Measurements from ENCODE around the gene SNCG.
A peak's percentile ranks its signal among the peaks of the same experiment; 100 is the strongest.
"Not testable (repeated sequence)": the region's sequence is repeated elsewhere in the genome, so short reads cannot be mapped to it uniquely, and the experiment has no call there.

SNCG gene

DNA sequence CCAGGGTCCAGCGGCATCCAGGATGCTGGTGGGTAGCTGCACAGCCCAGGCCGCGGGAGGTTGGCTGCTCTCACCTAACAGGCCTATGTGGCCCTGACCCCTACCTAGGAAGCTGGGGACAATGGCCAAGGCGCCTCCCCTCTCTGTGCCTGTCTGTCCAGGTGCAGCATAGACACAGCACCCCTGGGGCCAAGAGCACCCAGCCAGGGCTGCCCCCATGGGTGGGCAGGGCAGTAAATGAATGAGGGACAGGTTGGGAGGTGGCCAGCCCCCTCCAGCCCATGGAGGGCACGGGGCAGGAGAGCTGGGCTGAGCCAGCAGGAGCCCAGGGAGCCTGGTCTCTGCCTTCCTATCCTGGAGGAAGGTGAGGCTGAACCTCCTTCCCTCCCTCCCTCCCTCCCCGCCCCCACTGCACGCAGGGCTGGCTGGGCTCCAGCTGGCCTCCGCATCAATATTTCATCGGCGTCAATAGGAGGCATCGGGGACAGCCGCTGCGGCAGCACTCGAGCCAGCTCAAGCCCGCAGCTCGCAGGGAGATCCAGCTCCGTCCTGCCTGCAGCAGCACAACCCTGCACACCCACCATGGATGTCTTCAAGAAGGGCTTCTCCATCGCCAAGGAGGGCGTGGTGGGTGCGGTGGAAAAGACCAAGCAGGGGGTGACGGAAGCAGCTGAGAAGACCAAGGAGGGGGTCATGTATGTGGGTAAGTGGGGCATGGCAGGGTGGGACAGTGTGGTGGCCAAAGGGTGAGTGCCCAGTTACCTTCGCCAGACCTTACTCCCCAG, at the start of gene SNCG:
Gene SNCG, plus strand, starts transcription at position 484 of the 785 bp plus-strand sequence. Its CDS starts 99 bp downstream, at position 583.
- peak within 1 kb of the TSS; percentile 72 to 85 (median 75) for H3K4me3 ChIP-seq (ENCODE audit: low read depth in 1 of 5, low read length in 5 of 5)
- H3K36me3 ChIP-seq (ENCODE audit: control insufficient read depth in 5 of 5, insufficient read depth in 5 of 5, low read length in 5 of 5) = peaks cover 0 to 19% (median 8%) of the 10 kb centered on the region in 5 donors

DNA sequence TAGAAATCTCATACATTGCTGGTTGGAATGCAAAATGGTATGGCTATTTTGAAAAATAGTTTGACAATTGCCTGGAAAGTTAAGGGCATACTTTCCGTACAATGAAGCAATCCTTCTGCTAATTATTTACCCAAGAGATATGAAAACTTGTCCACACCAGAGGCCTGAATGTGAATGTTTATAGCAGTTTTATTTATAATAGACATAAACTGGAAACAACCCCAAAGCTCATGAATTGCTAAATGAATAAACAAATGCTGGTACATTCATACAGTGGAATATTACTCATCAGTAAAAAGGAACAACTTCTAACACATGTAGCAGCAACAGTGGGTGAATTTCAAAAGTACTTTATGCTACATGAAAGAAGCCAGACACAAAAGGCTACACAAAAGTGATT, 43.7 kb upstream of the SNCG start:
- no peak overlapping the region for H3K4me3 ChIP-seq (ENCODE audit: low read depth in 1 of 5, low read length in 5 of 5)
- H3K36me3 ChIP-seq (ENCODE audit: control insufficient read depth in 5 of 5, insufficient read depth in 5 of 5, low read length in 5 of 5) = peaks cover 15 to 32% (median 23%) of the 10 kb centered on the region in 5 donors
- H3K27ac ChIP-seq (ENCODE audit: low read depth, low read length) = no peak overlapping the region
- no peaks in the 10 kb centered on the region for H3K27me3 ChIP-seq (ENCODE audit: control insufficient read depth in 5 of 5, insufficient read depth in 4 of 5, low read length in 5 of 5)
- H3K9me3 ChIP-seq (ENCODE audit: control insufficient read depth in 5 of 5, low read length in 5 of 5) = no peaks in the 10 kb centered on the region
- no peak overlapping the region for H3K9ac ChIP-seq (ENCODE audit: low read length in 5 of 5)
- peaks cover 0 to 2% (median 0%) of the 10 kb centered on the region in 5 donors for H3K4me1 ChIP-seq (ENCODE audit: control insufficient read depth in 5 of 5, insufficient read depth in 5 of 5, low read length in 5 of 5)

More for the DNA sequence above, at the start of gene SNCG:
- H3K9ac ChIP-seq (ENCODE audit: low read length in 5 of 5) = peak within 1 kb of the TSS; percentile 38 to 88 (median 62)
- no peaks in the 10 kb centered on the region for H3K9me3 ChIP-seq (ENCODE audit: control insufficient read depth in 5 of 5, low read length in 5 of 5)
- no peaks in the 10 kb centered on the region for H3K27me3 ChIP-seq (ENCODE audit: control insufficient read depth in 5 of 5, insufficient read depth in 4 of 5, low read length in 5 of 5)
- H3K4me1 ChIP-seq (ENCODE audit: control insufficient read depth in 5 of 5, insufficient read depth in 5 of 5, low read length in 5 of 5) = peaks cover 23 to 79% (median 79%) of the 10 kb centered on the region in 5 donors
- peak within 1 kb of the TSS; percentile 99 for H3K27ac ChIP-seq (ENCODE audit: low read depth, low read length)

DNA sequence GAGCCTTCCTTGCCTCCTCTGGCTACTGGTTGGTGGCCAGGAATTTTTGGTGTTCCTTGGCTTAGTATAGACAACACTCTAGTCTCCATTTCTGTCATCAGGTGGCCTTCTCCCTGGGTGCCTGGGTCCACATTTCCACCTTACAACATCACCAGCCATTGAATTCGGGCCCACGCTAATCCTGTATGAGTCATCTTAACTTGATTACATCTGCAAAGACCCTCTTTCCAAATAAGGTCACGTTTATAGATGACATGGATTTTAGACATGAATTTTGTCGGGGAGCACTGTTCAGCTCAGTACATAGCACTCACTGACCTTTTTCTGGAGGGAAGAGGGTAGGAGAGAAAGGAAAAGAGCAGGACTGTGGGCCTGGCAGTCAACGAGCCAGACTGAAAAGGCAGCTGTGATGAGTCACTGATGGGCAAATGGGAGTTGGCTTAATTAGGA, 40.4 kb upstream of the SNCG start:
- H3K36me3 ChIP-seq (ENCODE audit: control insufficient read depth in 5 of 5, insufficient read depth in 5 of 5, low read length in 5 of 5) = peaks cover 27 to 46% (median 30%) of the 10 kb centered on the region in 5 donors
- peak overlapping the region in 1 of 5 donors; percentile 63 for H3K9ac ChIP-seq (ENCODE audit: low read length in 5 of 5)
- H3K9me3 ChIP-seq (ENCODE audit: control insufficient read depth in 5 of 5, low read length in 5 of 5) = no peaks in the 10 kb centered on the region
- H3K4me3 ChIP-seq (ENCODE audit: low read depth in 1 of 5, low read length in 5 of 5) = no peak overlapping the region
- H3K27ac ChIP-seq (ENCODE audit: low read depth, low read length) = no peak overlapping the region
- H3K27me3 ChIP-seq (ENCODE audit: control insufficient read depth in 5 of 5, insufficient read depth in 4 of 5, low read length in 5 of 5) = no peaks in the 10 kb centered on the region
- peaks cover 0 to 11% (median 0%) of the 10 kb centered on the region in 5 donors for H3K4me1 ChIP-seq (ENCODE audit: control insufficient read depth in 5 of 5, insufficient read depth in 5 of 5, low read length in 5 of 5)

DNA sequence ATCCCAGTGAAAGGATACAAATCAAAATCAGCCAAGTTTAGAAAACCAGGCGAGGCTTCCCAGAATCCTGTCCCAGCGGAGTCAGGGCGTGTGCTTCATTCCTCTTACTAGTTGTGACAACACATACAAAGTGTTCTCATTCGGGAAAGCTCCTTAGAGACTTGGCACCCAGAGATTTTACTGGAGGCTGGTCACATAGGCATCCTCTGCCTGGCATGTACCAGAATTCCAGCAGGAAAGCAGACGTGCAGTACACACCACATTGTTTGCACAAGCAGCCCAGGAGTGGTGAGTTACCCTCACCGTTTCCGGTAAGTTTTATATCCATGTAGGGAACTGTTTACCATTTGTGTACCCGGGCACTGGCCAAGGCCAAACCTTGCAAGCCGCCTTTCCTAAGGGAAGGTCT, 35.8 kb upstream of the SNCG start:
- no peak overlapping the region for H3K27ac ChIP-seq (ENCODE audit: low read depth, low read length)
- H3K36me3 ChIP-seq (ENCODE audit: control insufficient read depth in 5 of 5, insufficient read depth in 5 of 5, low read length in 5 of 5) = peaks cover 11 to 34% (median 25%) of the 10 kb centered on the region in 5 donors
- H3K4me1 ChIP-seq (ENCODE audit: control insufficient read depth in 5 of 5, insufficient read depth in 5 of 5, low read length in 5 of 5) = peaks cover 0 to 11% (median 0%) of the 10 kb centered on the region in 5 donors
- no peak overlapping the region for H3K4me3 ChIP-seq (ENCODE audit: low read depth in 1 of 5, low read length in 5 of 5)
- H3K9me3 ChIP-seq (ENCODE audit: control insufficient read depth in 5 of 5, low read length in 5 of 5) = no peaks in the 10 kb centered on the region
- H3K9ac ChIP-seq (ENCODE audit: low read length in 5 of 5) = no peak overlapping the region
- H3K27me3 ChIP-seq (ENCODE audit: control insufficient read depth in 5 of 5, insufficient read depth in 4 of 5, low read length in 5 of 5) = no peaks in the 10 kb centered on the region

DNA sequence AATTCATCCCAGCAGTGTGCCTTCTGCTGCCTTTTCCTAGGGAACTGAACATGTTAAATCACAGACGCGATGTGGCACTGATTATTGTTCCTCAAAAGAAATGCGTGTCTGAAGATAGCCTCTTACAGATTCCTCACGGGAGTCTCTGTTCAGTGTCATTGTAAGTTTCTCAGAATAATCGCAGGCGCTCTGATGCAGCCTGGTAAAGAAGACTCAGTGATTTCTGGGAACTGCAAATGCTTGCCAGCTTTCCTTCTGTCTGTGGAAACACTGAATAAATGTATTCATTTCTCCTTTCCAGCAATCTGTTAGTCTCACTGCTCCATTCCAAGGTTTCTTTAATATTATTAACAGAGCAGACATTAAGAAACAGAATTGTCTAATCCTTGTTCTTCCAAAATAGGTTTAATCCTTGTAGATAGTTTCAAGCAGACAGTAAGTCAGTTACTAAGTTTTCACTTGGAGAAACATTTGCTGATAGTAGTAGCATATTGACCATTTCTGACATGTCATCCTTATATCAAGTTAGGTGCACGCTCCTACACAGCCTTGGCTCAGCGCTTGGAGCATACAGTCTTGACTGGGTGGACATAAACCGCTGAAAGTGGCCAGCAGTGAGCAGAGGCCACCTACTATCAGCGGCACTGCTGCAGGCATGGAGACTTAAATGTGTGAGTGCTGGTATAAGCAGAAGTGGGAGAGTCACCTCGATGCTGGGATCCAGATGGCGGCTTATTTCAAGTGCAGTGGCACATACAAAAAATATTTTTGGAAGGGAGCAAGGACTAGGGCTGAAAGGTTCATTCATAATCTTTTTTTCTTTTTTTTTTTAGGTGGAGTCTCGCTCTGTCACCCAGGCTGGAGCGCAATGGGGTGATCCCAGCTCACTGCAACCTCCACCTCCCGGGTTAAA, 28.7 kb upstream of the SNCG start:
- Histone ChIP-seq H3K9ac (ENCODE audit: low read length in 5 of 5) (peak overlapping the region in 1 of 5 donors; percentile 48), H3K9me3 (ENCODE audit: control insufficient read depth in 5 of 5, low read length in 5 of 5) (no peaks in the 10 kb centered on the region), H3K27me3 (ENCODE audit: control insufficient read depth in 5 of 5, insufficient read depth in 4 of 5, low read length in 5 of 5) (no peaks in the 10 kb centered on the region), H3K27ac (ENCODE audit: low read depth, low read length) (peak overlapping the region; percentile 22), H3K36me3 (ENCODE audit: control insufficient read depth in 5 of 5, insufficient read depth in 5 of 5, low read length in 5 of 5) (peaks cover 0 to 27% (median 21%) of the 10 kb centered on the region in 5 donors), H3K4me1 (ENCODE audit: control insufficient read depth in 5 of 5, insufficient read depth in 5 of 5, low read length in 5 of 5) (peaks cover 6 to 26% (median 21%) of the 10 kb centered on the region in 5 donors), H3K4me3 (ENCODE audit: low read depth in 1 of 5, low read length in 5 of 5) (no peak overlapping the region)

DNA sequence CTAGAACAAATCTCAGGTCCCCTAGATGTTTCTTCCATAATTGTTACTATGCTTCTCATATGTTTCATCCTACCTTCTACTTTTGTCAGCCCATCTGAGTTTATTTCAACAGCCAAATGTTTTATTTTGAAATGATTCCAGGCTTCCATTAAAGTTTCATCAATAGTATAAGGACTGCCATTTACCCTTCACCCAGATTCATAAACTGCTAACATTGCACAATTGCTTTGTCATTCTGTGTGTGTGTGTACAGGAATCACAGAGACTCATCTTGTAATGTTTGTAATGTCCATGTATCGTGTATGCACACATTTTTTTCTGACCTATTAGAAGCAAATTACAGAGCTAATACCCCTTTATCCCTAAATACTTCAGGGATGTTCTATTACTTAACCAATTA, 26.5 kb upstream of the SNCG start:
- H3K27me3 ChIP-seq (ENCODE audit: control insufficient read depth in 5 of 5, insufficient read depth in 4 of 5, low read length in 5 of 5) = no peaks in the 10 kb centered on the region
- no peak overlapping the region for H3K9ac ChIP-seq (ENCODE audit: low read length in 5 of 5)
- peaks cover 0 to 45% (median 33%) of the 10 kb centered on the region in 5 donors for H3K36me3 ChIP-seq (ENCODE audit: control insufficient read depth in 5 of 5, insufficient read depth in 5 of 5, low read length in 5 of 5)
- H3K4me3 ChIP-seq (ENCODE audit: low read depth in 1 of 5, low read length in 5 of 5) = no peak overlapping the region
- peak overlapping the region; percentile 85 for H3K27ac ChIP-seq (ENCODE audit: low read depth, low read length)
- no peaks in the 10 kb centered on the region for H3K9me3 ChIP-seq (ENCODE audit: control insufficient read depth in 5 of 5, low read length in 5 of 5)
- peaks cover 6 to 26% (median 21%) of the 10 kb centered on the region in 5 donors for H3K4me1 ChIP-seq (ENCODE audit: control insufficient read depth in 5 of 5, insufficient read depth in 5 of 5, low read length in 5 of 5)

DNA sequence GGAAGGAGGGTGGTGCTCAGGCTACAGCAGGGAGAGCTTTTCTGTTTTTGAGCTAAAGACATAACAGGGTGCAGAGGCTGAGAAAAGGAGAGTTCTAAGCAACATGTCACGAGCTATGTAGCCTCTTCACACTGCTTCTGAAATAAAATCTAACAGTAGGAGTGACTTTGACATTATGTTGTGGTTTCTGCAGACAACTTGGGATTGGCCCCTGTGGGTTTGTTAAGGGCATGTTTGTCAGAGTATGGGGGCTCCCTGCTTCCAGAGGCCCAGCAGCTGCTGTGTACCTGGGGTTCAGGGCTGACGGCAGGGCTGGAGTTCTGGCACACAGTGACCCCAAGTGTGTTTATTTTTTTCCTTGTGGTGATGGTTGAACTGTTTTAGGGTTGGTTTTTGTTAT, 25.7 kb upstream of the SNCG start:
- peaks cover 0 to 52% (median 41%) of the 10 kb centered on the region in 5 donors for H3K36me3 ChIP-seq (ENCODE audit: control insufficient read depth in 5 of 5, insufficient read depth in 5 of 5, low read length in 5 of 5)
- no peak overlapping the region for H3K4me3 ChIP-seq (ENCODE audit: low read depth in 1 of 5, low read length in 5 of 5)
- no peaks in the 10 kb centered on the region for H3K27me3 ChIP-seq (ENCODE audit: control insufficient read depth in 5 of 5, insufficient read depth in 4 of 5, low read length in 5 of 5)
- peaks cover 6 to 26% (median 21%) of the 10 kb centered on the region in 5 donors for H3K4me1 ChIP-seq (ENCODE audit: control insufficient read depth in 5 of 5, insufficient read depth in 5 of 5, low read length in 5 of 5)
- H3K9ac ChIP-seq (ENCODE audit: low read length in 5 of 5) = peak overlapping the region in 2 of 5 donors; percentile 4 to 22
- peak overlapping the region; percentile 85 for H3K27ac ChIP-seq (ENCODE audit: low read depth, low read length)
- H3K9me3 ChIP-seq (ENCODE audit: control insufficient read depth in 5 of 5, low read length in 5 of 5) = no peaks in the 10 kb centered on the region

DNA sequence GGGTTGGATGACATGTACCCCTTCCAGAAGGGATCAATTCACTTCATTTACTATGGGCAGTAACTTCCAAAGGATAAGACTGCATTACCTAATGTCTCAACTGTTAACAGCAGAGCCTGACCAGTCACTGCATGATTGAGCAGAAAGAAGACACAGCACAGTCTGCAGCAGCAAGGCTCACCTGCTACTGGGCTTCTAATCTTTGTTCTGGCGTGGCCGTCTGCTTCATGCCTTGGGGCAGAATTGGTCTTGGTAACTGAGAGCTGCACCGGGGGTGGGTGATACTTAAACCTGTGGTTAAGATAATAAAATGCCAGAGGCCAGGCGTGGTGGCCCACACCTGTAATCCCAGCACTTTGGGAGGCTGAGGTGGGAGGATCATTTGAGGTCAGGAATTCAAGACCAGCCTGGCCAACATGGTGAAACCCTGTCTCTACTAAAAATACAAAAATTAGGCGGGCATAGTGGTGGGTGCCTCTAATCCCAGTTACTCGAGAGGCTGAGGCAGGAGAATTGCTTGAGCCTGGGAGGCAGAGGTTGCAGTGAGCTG, 24.2 kb upstream of the SNCG start:
- not testable (repeated sequence) for H3K9me3 ChIP-seq (ENCODE audit: control insufficient read depth in 5 of 5, low read length in 5 of 5); H3K27me3 ChIP-seq (ENCODE audit: control insufficient read depth in 5 of 5, insufficient read depth in 4 of 5, low read length in 5 of 5); H3K9ac ChIP-seq (ENCODE audit: low read length in 5 of 5); H3K27ac ChIP-seq (ENCODE audit: low read depth, low read length); H3K4me3 ChIP-seq (ENCODE audit: low read depth in 1 of 5, low read length in 5 of 5)
- peaks cover 4 to 24% (median 19%) of the 10 kb centered on the region in 5 donors for H3K4me1 ChIP-seq (ENCODE audit: control insufficient read depth in 5 of 5, insufficient read depth in 5 of 5, low read length in 5 of 5)
- peaks cover 0 to 60% (median 47%) of the 10 kb centered on the region in 5 donors for H3K36me3 ChIP-seq (ENCODE audit: control insufficient read depth in 5 of 5, insufficient read depth in 5 of 5, low read length in 5 of 5)

DNA sequence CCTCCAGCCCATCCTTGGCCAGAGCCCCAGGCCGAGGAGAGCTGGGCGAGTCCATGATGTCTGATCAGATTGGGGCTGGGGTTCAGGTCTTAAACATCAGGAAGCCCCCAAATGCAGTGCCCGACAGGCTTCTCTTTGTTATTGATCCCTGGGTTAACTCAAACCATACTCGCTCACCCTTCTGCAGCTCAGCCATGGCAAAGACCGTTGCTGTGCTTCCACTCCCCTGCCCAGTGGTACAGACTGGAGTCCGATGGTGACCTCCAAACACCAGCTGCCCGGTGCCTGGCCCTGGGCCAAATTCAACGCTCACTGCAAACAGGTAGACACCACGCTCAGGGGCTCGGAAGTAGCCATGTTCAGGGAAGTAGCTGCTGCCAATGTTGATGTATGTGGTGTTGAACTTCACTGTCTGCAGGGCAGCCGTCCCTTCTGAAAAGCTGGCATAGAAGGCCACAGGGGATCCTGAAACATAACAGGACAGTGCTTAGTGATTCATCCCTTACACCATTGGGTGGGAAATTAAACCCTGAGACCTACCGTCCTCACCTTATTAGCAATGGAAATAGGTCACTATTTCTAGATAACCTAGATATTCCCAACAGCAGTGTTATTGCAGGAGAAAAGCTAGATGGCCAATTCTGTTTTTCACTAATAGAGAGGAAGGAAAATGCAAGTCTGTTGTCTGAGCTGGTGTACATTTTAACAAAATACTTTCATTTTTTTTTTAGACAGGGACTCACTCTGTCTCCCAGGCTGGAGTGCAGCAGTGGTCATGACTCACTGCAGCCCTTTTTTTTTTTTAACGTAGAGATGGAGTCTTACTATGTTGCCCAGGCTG, 21.5 kb upstream of the SNCG start:
- H3K9me3 ChIP-seq (ENCODE audit: control insufficient read depth in 5 of 5, low read length in 5 of 5) = no peaks in the 10 kb centered on the region
- peaks cover 3 to 15% (median 13%) of the 10 kb centered on the region in 5 donors for H3K4me1 ChIP-seq (ENCODE audit: control insufficient read depth in 5 of 5, insufficient read depth in 5 of 5, low read length in 5 of 5)
- no peak overlapping the region for H3K4me3 ChIP-seq (ENCODE audit: low read depth in 1 of 5, low read length in 5 of 5)
- peak overlapping the region in 1 of 5 donors; percentile 18 for H3K9ac ChIP-seq (ENCODE audit: low read length in 5 of 5)
- H3K36me3 ChIP-seq (ENCODE audit: control insufficient read depth in 5 of 5, insufficient read depth in 5 of 5, low read length in 5 of 5) = peaks cover 0 to 57% (median 44%) of the 10 kb centered on the region in 5 donors
- H3K27me3 ChIP-seq (ENCODE audit: control insufficient read depth in 5 of 5, insufficient read depth in 4 of 5, low read length in 5 of 5) = no peaks in the 10 kb centered on the region
- peak overlapping the region; percentile 40 for H3K27ac ChIP-seq (ENCODE audit: low read depth, low read length)

All from subcutaneous abdominal adipose tissue (tissue), 5 donors.